ENCODE data around the gene GNLY.

GNLY gene

DNA sequence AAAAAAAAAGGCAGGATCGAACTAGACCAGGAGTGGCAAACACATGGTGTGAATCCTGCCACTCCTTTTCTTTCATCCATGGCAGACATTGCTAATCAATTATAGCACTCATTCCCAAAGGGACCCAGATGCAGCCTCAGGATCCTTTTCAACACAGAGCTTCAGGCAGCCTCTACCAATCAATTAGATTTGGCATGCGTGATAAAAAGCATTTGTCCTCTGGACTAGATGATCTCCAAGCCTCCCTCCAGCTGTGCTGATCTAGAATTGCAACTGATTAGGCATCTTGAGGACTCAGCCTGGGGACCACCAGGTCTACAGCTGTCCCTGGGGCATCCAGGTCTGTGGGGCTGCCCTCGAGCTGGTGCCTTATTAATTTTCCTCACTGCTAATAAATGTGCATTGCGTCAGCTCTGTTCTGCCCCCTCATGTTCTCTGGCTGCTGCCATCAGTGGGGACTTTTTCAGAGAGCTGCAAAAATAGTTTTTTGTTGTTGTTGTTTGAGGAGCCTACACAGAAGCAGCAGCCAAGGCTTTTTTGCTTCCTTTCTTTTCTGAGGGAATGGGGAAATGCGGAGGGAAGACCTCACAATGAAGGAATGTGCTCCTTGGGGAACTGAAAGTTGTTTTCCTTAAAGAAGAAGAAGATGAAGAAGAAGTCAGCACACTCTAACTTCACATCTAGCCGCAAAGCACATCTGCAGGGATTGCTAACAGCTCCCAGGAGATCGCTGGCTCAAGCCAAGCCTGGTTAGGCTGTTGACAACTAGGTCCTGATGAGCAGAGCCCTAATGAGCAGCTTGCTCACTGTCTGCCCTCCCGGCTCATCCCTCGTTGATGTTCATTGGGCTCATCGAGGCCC lies 50.8 kb downstream of the GNLY start:
- DNase-seq (ENCODE audit: low read depth): no peak

DNA sequence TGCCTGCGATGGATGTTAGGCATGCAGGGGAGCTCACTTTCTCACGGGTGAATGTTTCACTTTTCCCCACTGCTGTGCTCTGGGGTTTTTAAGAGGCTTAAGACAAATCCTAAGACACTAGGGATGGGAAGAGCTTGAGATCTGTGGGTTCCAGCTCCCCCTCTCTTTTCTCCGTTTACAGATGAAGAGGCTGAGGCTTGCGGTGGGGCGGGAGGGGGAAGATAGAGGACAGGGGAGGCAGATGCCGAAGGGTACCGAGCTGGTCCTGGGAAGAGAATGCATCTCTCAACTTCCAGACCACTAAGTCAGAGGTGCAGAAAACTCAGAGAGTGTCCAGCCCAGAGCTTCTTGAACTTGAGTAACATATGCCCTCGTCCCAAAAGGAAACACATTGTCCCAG lies 51.5 kb downstream of the GNLY start:
- no peak for DNase-seq (ENCODE audit: low read depth)

DNA sequence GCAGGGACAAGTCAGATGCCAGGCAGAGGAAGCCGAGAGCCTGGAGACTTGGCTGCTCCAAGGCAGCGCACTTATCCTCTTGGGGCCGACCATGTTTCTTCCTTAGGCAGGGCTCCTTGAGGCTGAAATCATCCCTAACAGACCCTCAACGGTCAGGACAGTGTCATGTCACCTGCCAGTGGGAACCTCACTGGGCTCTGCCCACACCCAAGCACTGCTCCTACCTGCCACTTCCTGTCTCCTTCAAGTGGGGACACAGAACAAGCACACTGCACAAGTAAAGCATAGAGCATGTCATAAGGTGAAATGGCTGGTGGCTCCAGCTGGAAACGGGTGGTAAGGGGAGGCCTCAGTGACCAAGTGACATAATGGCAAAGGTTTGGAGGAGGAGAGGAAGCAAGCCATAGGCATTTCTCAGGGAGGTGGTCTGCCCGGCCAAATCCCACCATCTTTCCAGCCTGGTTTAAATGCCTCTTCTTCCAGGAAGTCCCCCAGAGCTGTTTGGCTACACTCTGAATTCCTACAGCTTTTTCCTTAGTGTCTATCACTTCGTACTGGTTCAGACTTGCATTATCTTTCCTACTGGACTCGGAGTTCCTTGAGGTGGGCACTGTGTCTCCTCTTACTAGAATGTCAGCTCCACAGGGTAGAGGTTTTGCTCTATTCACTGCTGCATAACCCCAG lies 52.3 kb downstream of the GNLY start:
- no peak for DNase-seq (ENCODE audit: low read depth)

DNA sequence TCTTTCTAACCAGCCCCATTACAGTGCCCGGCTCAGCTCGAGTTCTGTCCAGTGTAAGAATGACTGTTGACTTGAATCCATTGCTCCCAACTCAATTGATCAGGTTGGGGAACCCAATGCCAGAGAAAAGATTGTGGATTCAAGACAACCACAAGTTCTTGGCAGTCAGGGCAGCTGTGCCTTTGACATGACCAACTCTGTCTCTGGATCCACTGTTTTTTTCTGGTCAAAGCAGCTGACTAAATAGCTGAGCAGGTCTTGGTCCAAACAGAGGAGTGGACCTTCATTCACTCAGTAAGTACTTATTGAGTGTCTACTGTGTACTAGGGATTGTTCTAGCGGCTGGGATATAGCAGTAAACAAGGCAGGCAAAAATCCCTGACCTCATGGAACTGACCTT lies 53.3 kb downstream of the GNLY start:
- no peak for DNase-seq (ENCODE audit: low read depth)

DNA sequence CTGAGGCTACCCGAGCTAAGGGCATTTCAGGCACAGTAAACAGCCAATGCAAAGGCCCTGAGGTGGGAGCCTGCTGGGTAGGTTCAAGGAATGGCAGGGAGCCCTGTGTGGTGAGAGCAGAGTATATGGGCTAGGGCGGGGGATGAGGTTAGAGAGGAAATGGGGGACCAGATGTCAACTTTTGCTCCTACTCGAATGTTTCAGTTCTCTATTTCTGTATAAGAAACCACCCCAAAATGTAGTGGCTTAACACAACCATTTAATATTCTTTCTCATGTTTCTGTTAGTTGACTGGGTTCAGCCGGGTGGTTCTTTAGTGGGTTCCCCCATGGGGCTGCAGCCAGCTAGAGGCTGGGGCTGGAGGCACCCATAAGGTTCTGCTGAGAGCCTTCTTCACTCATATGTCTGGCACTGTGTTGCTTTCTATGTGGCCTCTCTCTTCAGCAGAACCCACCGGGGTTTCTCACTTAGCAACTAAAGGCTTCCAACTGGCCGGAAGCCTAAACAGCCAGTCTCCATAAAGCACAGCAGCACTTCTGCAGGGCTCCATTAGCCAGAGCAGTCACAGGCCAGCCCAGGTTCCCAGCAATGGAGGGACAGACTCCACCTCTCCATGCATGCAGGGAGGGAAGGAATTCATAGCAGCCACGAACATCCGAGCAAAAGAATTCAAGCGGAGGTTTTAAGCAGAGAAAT lies 54.0 kb downstream of the GNLY start:
- no peak for DNase-seq (ENCODE audit: low read depth)

Data from CMK (cell line).